Measurements from ENCODE around the gene APOE.
"Not testable (repeated sequence)": the region's sequence is repeated elsewhere in the genome, so short reads cannot be mapped to it uniquely, and the experiment has no call there.

APOE gene

GRCh38 chr19:44909775-44910174, 4.2 kb downstream of the APOE start:
- TF ChIP-seq, protein P1, sequence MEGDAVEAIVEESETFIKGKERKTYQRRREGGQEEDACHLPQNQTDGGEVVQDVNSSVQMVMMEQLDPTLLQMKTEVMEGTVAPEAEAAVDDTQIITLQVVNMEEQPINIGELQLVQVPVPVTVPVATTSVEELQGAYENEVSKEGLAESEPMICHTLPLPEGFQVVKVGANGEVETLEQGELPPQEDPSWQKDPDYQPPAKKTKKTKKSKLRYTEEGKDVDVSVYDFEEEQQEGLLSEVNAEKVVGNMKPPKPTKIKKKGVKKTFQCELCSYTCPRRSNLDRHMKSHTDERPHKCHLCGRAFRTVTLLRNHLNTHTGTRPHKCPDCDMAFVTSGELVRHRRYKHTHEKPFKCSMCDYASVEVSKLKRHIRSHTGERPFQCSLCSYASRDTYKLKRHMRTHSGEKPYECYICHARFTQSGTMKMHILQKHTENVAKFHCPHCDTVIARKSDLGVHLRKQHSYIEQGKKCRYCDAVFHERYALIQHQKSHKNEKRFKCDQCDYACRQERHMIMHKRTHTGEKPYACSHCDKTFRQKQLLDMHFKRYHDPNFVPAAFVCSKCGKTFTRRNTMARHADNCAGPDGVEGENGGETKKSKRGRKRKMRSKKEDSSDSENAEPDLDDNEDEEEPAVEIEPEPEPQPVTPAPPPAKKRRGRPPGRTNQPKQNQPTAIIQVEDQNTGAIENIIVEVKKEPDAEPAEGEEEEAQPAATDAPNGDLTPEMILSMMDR (IDR thresholded peaks at IDR 0.05; ENCODE audit: extremely low read depth, insufficient read depth, missing control alignments) = no peak
- in situ Hi-C loops (cut with MboI; ENCODE audit: low pct_unique_long_range_greater_than_20kb, low sequenced_read_pairs, unreplicated experiment) = no loop called here
- DNase-seq (ENCODE audit: low spot score) = no peak

- in situ Hi-C loops (cut with MboI; ENCODE audit: low pct_unique_long_range_greater_than_20kb, low sequenced_read_pairs, unreplicated experiment); DNase-seq (ENCODE audit: low spot score): not testable (repeated sequence)
Observed at GRCh38 chr19:44911896-44912295, 6.3 kb downstream of the APOE start.

GRCh38 chr19:44912854-44913253, 7.3 kb downstream of the APOE start:
- TF ChIP-seq, protein P1 (IDR thresholded peaks at IDR 0.05; ENCODE audit: extremely low read depth, insufficient read depth, missing control alignments) = no peak
- DNase-seq (ENCODE audit: low spot score) = no peak
- in situ Hi-C loops (cut with MboI; ENCODE audit: low pct_unique_long_range_greater_than_20kb, low sequenced_read_pairs, unreplicated experiment) = no loop called here

DNA sequence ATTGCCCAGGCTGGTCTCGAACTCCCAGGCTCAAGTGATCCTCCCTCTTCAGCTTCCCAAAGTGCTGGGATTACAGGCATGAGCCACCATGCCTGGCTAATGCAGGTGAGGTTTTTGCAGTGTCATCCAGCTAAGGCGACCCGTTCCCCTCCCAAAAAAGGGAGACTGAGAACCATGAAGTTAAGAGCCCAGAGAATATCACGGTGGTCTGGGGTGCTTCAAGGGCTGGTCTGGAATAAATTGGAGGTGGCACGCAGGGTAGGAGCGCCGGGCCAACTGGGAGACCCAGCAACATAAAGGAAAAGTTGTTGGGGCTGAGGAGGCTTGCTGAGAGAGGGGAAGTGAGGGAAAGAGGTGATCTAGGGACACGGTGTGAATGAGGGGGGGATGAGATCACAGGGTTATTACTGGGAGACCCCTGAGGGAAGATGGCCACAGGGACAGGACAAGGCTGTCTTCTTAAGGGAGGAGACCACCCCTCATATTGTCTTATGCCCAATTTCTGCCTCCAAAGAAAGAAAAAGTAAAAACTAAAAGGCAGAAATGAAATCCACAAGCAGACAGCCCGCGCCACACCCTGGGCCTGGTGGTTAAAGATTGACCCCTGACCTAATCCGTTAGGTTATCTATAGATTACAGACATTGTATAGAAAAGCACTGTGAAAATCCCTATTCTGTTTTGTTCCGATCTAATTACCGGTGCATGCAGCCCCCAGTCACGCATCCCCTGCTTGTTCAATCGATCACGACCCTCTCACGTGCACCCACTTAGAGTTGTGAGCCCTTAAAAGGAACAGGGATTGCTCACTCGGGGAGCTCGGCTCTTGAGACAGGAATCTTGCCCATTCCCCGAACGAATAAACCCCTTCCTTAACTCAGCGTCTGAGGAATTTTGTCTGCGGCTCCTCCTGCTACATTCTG, 8.2 kb downstream of the APOE start:
- in situ Hi-C loops (cut with MboI; ENCODE audit: low pct_unique_long_range_greater_than_20kb, low sequenced_read_pairs, unreplicated experiment); DNase-seq (ENCODE audit: low spot score): not testable (repeated sequence)

DNA sequence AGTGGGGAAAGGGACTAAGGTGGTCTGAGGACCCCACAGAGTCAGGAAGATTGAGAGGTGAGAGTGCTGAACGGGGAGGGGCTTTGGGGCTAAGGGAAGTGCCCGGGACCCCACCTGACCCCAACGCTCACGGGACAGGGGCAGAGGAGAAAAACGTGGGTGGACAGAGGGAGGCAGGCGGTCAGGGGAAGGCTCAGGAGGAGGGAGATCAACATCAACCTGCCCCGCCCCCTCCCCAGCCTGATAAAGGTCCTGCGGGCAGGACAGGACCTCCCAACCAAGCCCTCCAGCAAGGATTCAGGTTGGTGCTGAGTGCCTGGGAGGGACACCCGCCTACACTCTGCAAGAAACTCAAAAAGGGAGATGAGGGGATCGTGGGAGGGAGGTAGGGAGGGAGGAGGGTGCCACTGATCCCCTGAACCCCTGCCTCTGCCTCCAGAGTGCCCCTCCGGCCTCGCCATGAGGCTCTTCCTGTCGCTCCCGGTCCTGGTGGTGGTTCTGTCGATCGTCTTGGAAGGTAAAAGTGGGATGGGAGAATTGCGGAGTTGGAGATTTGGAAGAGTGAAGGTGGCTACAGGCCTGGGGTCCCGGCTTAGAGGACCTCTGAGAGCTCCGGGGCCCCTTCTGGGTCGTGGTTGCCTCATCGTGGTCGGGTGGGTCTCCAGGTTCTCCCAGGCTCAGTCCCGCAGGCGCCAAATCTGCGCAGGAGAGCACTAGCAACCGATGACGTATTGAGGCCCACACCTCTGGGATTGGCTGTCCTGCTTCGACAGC, 9.0 kb downstream of the APOE start, which contains the start of gene APOC1:
APOC1 (plus strand) TSS at position 176 of the 774 bp plus-strand sequence; CDS start at position 460, 284 bp downstream.
- DNase-seq (ENCODE audit: low spot score) = peak; percentile 94
- in situ Hi-C loops (cut with MboI; ENCODE audit: low pct_unique_long_range_greater_than_20kb, low sequenced_read_pairs, unreplicated experiment) = not testable (repeated sequence)

DNA sequence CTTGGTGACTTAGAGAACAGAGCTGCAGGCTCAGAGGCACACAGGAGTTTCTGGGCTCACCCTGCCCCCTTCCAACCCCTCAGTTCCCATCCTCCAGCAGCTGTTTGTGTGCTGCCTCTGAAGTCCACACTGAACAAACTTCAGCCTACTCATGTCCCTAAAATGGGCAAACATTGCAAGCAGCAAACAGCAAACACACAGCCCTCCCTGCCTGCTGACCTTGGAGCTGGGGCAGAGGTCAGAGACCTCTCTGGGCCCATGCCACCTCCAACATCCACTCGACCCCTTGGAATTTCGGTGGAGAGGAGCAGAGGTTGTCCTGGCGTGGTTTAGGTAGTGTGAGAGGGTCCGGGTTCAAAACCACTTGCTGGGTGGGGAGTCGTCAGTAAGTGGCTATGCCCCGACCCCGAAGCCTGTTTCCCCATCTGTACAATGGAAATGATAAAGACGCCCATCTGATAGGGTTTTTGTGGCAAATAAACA, 18.7 kb downstream of the APOE start:
- in situ Hi-C loops (cut with MboI; ENCODE audit: low pct_unique_long_range_greater_than_20kb, low sequenced_read_pairs, unreplicated experiment) = no loop called here
- no peak for DNase-seq (ENCODE audit: low spot score)
- TF ChIP-seq, protein P1 (IDR thresholded peaks at IDR 0.05; ENCODE audit: extremely low read depth, insufficient read depth, missing control alignments) = no peak

GRCh38 chr19:44925114-44925891, 19.7 kb downstream of the APOE start:
- no peak for DNase-seq (ENCODE audit: low spot score)

GRCh38 chr19:44926245-44927077, 20.9 kb downstream of the APOE start:
- in situ Hi-C loops (cut with MboI; ENCODE audit: low pct_unique_long_range_greater_than_20kb, low sequenced_read_pairs, unreplicated experiment) = not testable (repeated sequence)
- peak; percentile 15 for DNase-seq (ENCODE audit: low spot score)

More at GRCh38 chr19:44925114-44925891, 19.7 kb downstream of the APOE start:
- TF ChIP-seq, protein P1 (IDR thresholded peaks at IDR 0.05; ENCODE audit: extremely low read depth, insufficient read depth, missing control alignments) = no peak
- in situ Hi-C loops (cut with MboI; ENCODE audit: low pct_unique_long_range_greater_than_20kb, low sequenced_read_pairs, unreplicated experiment) = no loop called here
